Activated naive CD8-positive, alpha-beta T cell treated with anti-CD3 and anti-CD28 coated beads, Interleukin-2, amount 50 U/mL, for 24 hours (primary cell): ENCODE results near the gene CDC26.

Experiments used
- ATAC-seq: fragments of 150-1000 bp; cut with Tn5 transposase; one replicate; pipeline ENCODE4 v1.10.0; 2021
- DNase-seq: peaks from one replicate; pipeline ENCODE4 v3.0.0; 2021
- H3K27ac Mint-ChIP-seq: one replicate; pipeline ENCODE4 v1.8.0; 2021; ENCODE audit warnings: mild to moderate bottlenecking, mixed read lengths
- H3K27me3 Mint-ChIP-seq: one replicate; pipeline ENCODE4 v1.8.0; 2021; ENCODE audit warnings: mixed read lengths
- H3K36me3 Mint-ChIP-seq: one replicate; pipeline ENCODE4 v1.8.0; 2021; ENCODE audit warnings: low read depth, mixed read lengths
- H3K4me1 Mint-ChIP-seq: one replicate; pipeline ENCODE4 v1.8.0; 2021; ENCODE audit warnings: mixed read lengths
- H3K4me3 Mint-ChIP-seq: one replicate; pipeline ENCODE4 v1.8.0; 2021; ENCODE audit warnings: mild to moderate bottlenecking, moderate library complexity, mixed read lengths
- H3K9me3 Mint-ChIP-seq: one replicate; pipeline ENCODE4 v1.8.0; 2021; ENCODE audit warnings: mixed read lengths

CDC26 gene

GRCh38 chr9:113275157-113276131 is at the start of gene CDC26, which contains the start of gene PRPF4:
CDC26 (minus strand) TSS chr9:113275572; CDS start chr9:113272507, 3,065 bp downstream.
PRPF4 (plus strand) TSS chr9:113275658; CDS start chr9:113275744, 86 bp downstream.
- Mint-ChIP-seq H3K27ac (no peak within 1 kb of the TSS), H3K27me3 (no peaks in the 10 kb centered on the region), H3K4me3 (no peak within 1 kb of the TSS), H3K9me3 (no peaks in the 10 kb centered on the region), H3K4me1 (peaks cover 33% of the 10 kb centered on the region), H3K36me3 (peaks cover 40% of the 10 kb centered on the region)
- ATAC-seq: peak; percentile 96
- peak; percentile 97 for DNase-seq

- no peak for DNase-seq
- H3K4me3 Mint-ChIP-seq: no peak overlapping the region
- ATAC-seq: no peak
- H3K27ac Mint-ChIP-seq: no peak overlapping the region
- no peaks in the 10 kb centered on the region for H3K27me3 Mint-ChIP-seq
- no peaks in the 10 kb centered on the region for H3K4me1 Mint-ChIP-seq
- no peaks in the 10 kb centered on the region for H3K9me3 Mint-ChIP-seq
- no peaks in the 10 kb centered on the region for H3K36me3 Mint-ChIP-seq
These were observed 47.3 kb upstream of the CDC26 start for GRCh38 chr9:113322671-113323070.

GRCh38 chr9:113320051-113320450 is 44.7 kb upstream of the CDC26 start:
- Mint-ChIP-seq H3K27me3 (no peaks in the 10 kb centered on the region), H3K4me3 (no peak overlapping the region)
- no peak for ATAC-seq

GRCh38 chr9:113319054-113319453 is 43.7 kb upstream of the CDC26 start:
- H3K27ac Mint-ChIP-seq: no peak overlapping the region
- no peaks in the 10 kb centered on the region for H3K36me3 Mint-ChIP-seq
- no peaks in the 10 kb centered on the region for H3K4me1 Mint-ChIP-seq
- DNase-seq (no peak), ATAC-seq (no peak)
- H3K27me3 Mint-ChIP-seq: no peaks in the 10 kb centered on the region
- H3K9me3 Mint-ChIP-seq: no peaks in the 10 kb centered on the region
- H3K4me3 Mint-ChIP-seq: no peak overlapping the region

More at GRCh38 chr9:113320051-113320450, 44.7 kb upstream of the CDC26 start:
- H3K36me3 Mint-ChIP-seq: no peaks in the 10 kb centered on the region
- no peak overlapping the region for H3K27ac Mint-ChIP-seq
- no peaks in the 10 kb centered on the region for H3K4me1 Mint-ChIP-seq
- DNase-seq: no peak
- no peaks in the 10 kb centered on the region for H3K9me3 Mint-ChIP-seq

GRCh38 chr9:113317777-113318176 is 42.4 kb upstream of the CDC26 start:
- H3K4me3 Mint-ChIP-seq: no peak overlapping the region
- no peaks in the 10 kb centered on the region for H3K4me1 Mint-ChIP-seq
- no peaks in the 10 kb centered on the region for H3K36me3 Mint-ChIP-seq
- DNase-seq (no peak), ATAC-seq (no peak)
- no peak overlapping the region for H3K27ac Mint-ChIP-seq
- H3K9me3 Mint-ChIP-seq: no peaks in the 10 kb centered on the region
- no peaks in the 10 kb centered on the region for H3K27me3 Mint-ChIP-seq

GRCh38 chr9:113316030-113316429 is 40.7 kb upstream of the CDC26 start:
- Mint-ChIP-seq H3K36me3 (no peaks in the 10 kb centered on the region), H3K9me3 (no peaks in the 10 kb centered on the region), H3K27me3 (no peaks in the 10 kb centered on the region), H3K4me3 (no peak overlapping the region), H3K4me1 (no peaks in the 10 kb centered on the region), H3K27ac (no peak overlapping the region)
- no peak for ATAC-seq
- no peak for DNase-seq

- ATAC-seq: no peak
- no peaks in the 10 kb centered on the region for H3K27me3 Mint-ChIP-seq
- DNase-seq: no peak
- peak overlapping the region; percentile 6 for H3K27ac Mint-ChIP-seq
- H3K4me1 Mint-ChIP-seq: no peaks in the 10 kb centered on the region
- no peaks in the 10 kb centered on the region for H3K36me3 Mint-ChIP-seq
- H3K4me3 Mint-ChIP-seq: no peak overlapping the region
- no peaks in the 10 kb centered on the region for H3K9me3 Mint-ChIP-seq
These were observed 39.9 kb upstream of the CDC26 start for GRCh38 chr9:113315231-113315630.

- Mint-ChIP-seq H3K9me3 (no peaks in the 10 kb centered on the region), H3K4me3 (no peak overlapping the region), H3K27ac (no peak overlapping the region), H3K4me1 (no peaks in the 10 kb centered on the region), H3K27me3 (no peaks in the 10 kb centered on the region), H3K36me3 (no peaks in the 10 kb centered on the region)
- DNase-seq: no peak
- ATAC-seq: no peak
These were observed 37.9 kb upstream of the CDC26 start for GRCh38 chr9:113313261-113313660.

GRCh38 chr9:113311961-113312360 is 36.6 kb upstream of the CDC26 start:
- H3K27me3 Mint-ChIP-seq: no peaks in the 10 kb centered on the region
- no peaks in the 10 kb centered on the region for H3K4me1 Mint-ChIP-seq
- ATAC-seq (no peak), DNase-seq (no peak)
- H3K36me3 Mint-ChIP-seq: no peaks in the 10 kb centered on the region
- H3K4me3 Mint-ChIP-seq: no peak overlapping the region
- no peak overlapping the region for H3K27ac Mint-ChIP-seq
- H3K9me3 Mint-ChIP-seq: no peaks in the 10 kb centered on the region

- no peak overlapping the region for H3K4me3 Mint-ChIP-seq
- no peak overlapping the region for H3K27ac Mint-ChIP-seq
- no peaks in the 10 kb centered on the region for H3K9me3 Mint-ChIP-seq
- no peaks in the 10 kb centered on the region for H3K27me3 Mint-ChIP-seq
- no peaks in the 10 kb centered on the region for H3K36me3 Mint-ChIP-seq
- no peak for DNase-seq
- ATAC-seq: no peak
- no peaks in the 10 kb centered on the region for H3K4me1 Mint-ChIP-seq
These were observed 35.2 kb upstream of the CDC26 start for GRCh38 chr9:113310538-113310937.

- ATAC-seq: no peak
- no peaks in the 10 kb centered on the region for H3K9me3 Mint-ChIP-seq
- no peak overlapping the region for H3K27ac Mint-ChIP-seq
- DNase-seq: peak; percentile 15
- no peaks in the 10 kb centered on the region for H3K27me3 Mint-ChIP-seq
- H3K4me1 Mint-ChIP-seq: no peaks in the 10 kb centered on the region
- H3K4me3 Mint-ChIP-seq: no peak overlapping the region
- no peaks in the 10 kb centered on the region for H3K36me3 Mint-ChIP-seq
These were observed 33.9 kb upstream of the CDC26 start for GRCh38 chr9:113309204-113309813.

- Mint-ChIP-seq H3K27ac (no peak overlapping the region), H3K27me3 (no peaks in the 10 kb centered on the region), H3K36me3 (no peaks in the 10 kb centered on the region), H3K9me3 (no peaks in the 10 kb centered on the region), H3K4me1 (no peaks in the 10 kb centered on the region), H3K4me3 (no peak overlapping the region)
- ATAC-seq (no peak), DNase-seq (no peak)
These were observed 32.1 kb upstream of the CDC26 start for GRCh38 chr9:113307396-113307975.

GRCh38 chr9:113306566-113306965 is 31.2 kb upstream of the CDC26 start:
- Mint-ChIP-seq H3K27ac (no peak overlapping the region), H3K9me3 (no peaks in the 10 kb centered on the region), H3K4me1 (no peaks in the 10 kb centered on the region), H3K36me3 (no peaks in the 10 kb centered on the region), H3K27me3 (no peaks in the 10 kb centered on the region), H3K4me3 (no peak overlapping the region)
- ATAC-seq (no peak), DNase-seq (no peak)

GRCh38 chr9:113302792-113303418 is 27.5 kb upstream of the CDC26 start, which contains the start of gene RNF183:
RNF183 (minus strand) TSS chr9:113303376; CDS start chr9:113298184, 5,192 bp downstream.
- ATAC-seq (no peak), DNase-seq (no peak)
- Mint-ChIP-seq H3K27ac (no peak within 1 kb of the TSS), H3K4me3 (no peak within 1 kb of the TSS), H3K27me3 (no peaks in the 10 kb centered on the region), H3K4me1 (no peaks in the 10 kb centered on the region), H3K36me3 (no peaks in the 10 kb centered on the region), H3K9me3 (no peaks in the 10 kb centered on the region)
